H9 (cell line): ENCODE measurements around the gene NUP43. TPM values are rescaled to one million over a fixed set of nuclear protein-coding genes. Genes with fewer than 3 reads are reported as not detected.

Experiments used
- DNase-seq: peaks from one replicate; pipeline ENCODE4 v3.0.0-alpha.2; 2017
- H2AFZ ChIP-seq: one replicate; pipeline ENCODE4 v1.6.1; 2013; ENCODE audit warnings: mild to moderate bottlenecking, low read length, control low read depth, moderate library complexity
- H2AK5ac ChIP-seq: 2 replicates; pipeline ENCODE4 v1.6.1; 2013; ENCODE audit warnings: low read length, control low read depth, mixed read lengths; ENCODE audit not compliant: insufficient read length
- H2BK120ac ChIP-seq: one replicate; pipeline ENCODE4 v1.6.1; 2013; ENCODE audit warnings: low read depth, mild to moderate bottlenecking, low read length, control low read depth, inconsistent platforms; ENCODE audit not compliant: poor library complexity, severe bottlenecking
- H2BK12ac ChIP-seq: 2 replicates; pipeline ENCODE4 v1.6.1; 2013; ENCODE audit warnings: low read length, control low read depth, mixed read lengths, low read depth; ENCODE audit not compliant: insufficient read length
- H2BK15ac ChIP-seq: 2 replicates; pipeline ENCODE4 v1.6.1; 2013; ENCODE audit warnings: low read depth, low read length, control low read depth
- H2BK20ac ChIP-seq: one replicate; pipeline ENCODE4 v1.6.1; 2013; ENCODE audit warnings: low read depth, mild to moderate bottlenecking, low read length, control low read depth, inconsistent platforms; ENCODE audit not compliant: poor library complexity, severe bottlenecking
- H2BK5ac ChIP-seq: 2 replicates; pipeline ENCODE4 v1.6.1; 2013; ENCODE audit warnings: low read length, control low read depth, mixed read lengths; ENCODE audit not compliant: insufficient read length
- H3K14ac ChIP-seq: 2 replicates; pipeline ENCODE4 v1.6.1; 2013; ENCODE audit warnings: low read length, control low read depth; ENCODE audit not compliant: insufficient read depth
- H3K18ac ChIP-seq: 2 replicates; pipeline ENCODE4 v1.6.1; 2013; ENCODE audit warnings: low read depth, mild to moderate bottlenecking, mixed read lengths, low read length, control low read depth; ENCODE audit not compliant: insufficient read length
- H3K23ac ChIP-seq: 2 replicates; pipeline ENCODE4 v1.6.1; 2013; ENCODE audit warnings: low read length, control low read depth, mixed read lengths, low read depth; ENCODE audit not compliant: insufficient read length
- H3K23me2 ChIP-seq: 2 replicates; pipeline ENCODE4 v1.6.1; 2013; ENCODE audit warnings: low read depth, mild to moderate bottlenecking, mixed read lengths, low read length, control low read depth; ENCODE audit not compliant: insufficient read length, poor library complexity, severe bottlenecking
- H3K27ac ChIP-seq: 2 replicates; pipeline ENCODE4 v1.5.1; 2013; ENCODE audit warnings: low read length, control low read depth, mixed read lengths, low read depth; ENCODE audit not compliant: insufficient read length
- H3K27me3 ChIP-seq: 2 replicates; pipeline ENCODE4 v1.6.1; 2013; ENCODE audit warnings: low read length, control low read depth, inconsistent platforms; ENCODE audit not compliant: insufficient read depth
- H3K4ac ChIP-seq: 2 replicates; pipeline ENCODE4 v1.6.1; 2013; ENCODE audit warnings: low read depth, mild to moderate bottlenecking, control low read depth, inconsistent platforms, low read length, moderate library complexity
- H3K4me1 ChIP-seq: 2 replicates; pipeline ENCODE4 v1.6.1; 2013; ENCODE audit warnings: low read length, control low read depth, inconsistent platforms; ENCODE audit not compliant: insufficient read depth
- H3K4me2 ChIP-seq: 2 replicates; pipeline ENCODE4 v1.6.1; 2013; ENCODE audit warnings: low read length, control low read depth, mixed read lengths; ENCODE audit not compliant: insufficient read length, insufficient read depth
- H3K56ac ChIP-seq: 2 replicates; pipeline ENCODE4 v1.6.1; 2013; ENCODE audit warnings: low read depth, mild to moderate bottlenecking, mixed read lengths, low read length, control low read depth; ENCODE audit not compliant: insufficient read length
- H3K79me1 ChIP-seq: 2 replicates; pipeline ENCODE4 v1.6.1; 2013; ENCODE audit warnings: low read depth, mild to moderate bottlenecking, moderate library complexity, low read length, control low read depth, inconsistent platforms; ENCODE audit not compliant: insufficient read depth, poor library complexity, severe bottlenecking
- H3K79me2 ChIP-seq: 2 replicates; pipeline ENCODE4 v1.6.1; 2013; ENCODE audit warnings: low read length, control low read depth, inconsistent platforms; ENCODE audit not compliant: insufficient read depth
- H3K9ac ChIP-seq: 2 replicates; pipeline ENCODE4 v1.6.1; 2013; ENCODE audit warnings: low read length, control low read depth, mixed read lengths; ENCODE audit not compliant: insufficient read length; ENCODE audit errors: extremely low read depth
- H3K9me3 ChIP-seq: one replicate; pipeline ENCODE4 v1.6.1; 2013; ENCODE audit warnings: low read depth, low read length, inconsistent platforms; ENCODE audit not compliant: control insufficient read depth
- H3T11ph ChIP-seq: one replicate; pipeline ENCODE4 v1.6.1; 2013; ENCODE audit warnings: mild to moderate bottlenecking, low read length, control low read depth, inconsistent platforms
- H4K20me1 ChIP-seq: one replicate; pipeline ENCODE4 v1.6.1; 2013; ENCODE audit not compliant: control insufficient read depth, insufficient read length, insufficient read depth
- H4K5ac ChIP-seq: 2 replicates; pipeline ENCODE4 v1.6.1; 2013; ENCODE audit warnings: low read depth, mild to moderate bottlenecking, mixed read lengths, low read length, control low read depth; ENCODE audit not compliant: insufficient read length
- H4K8ac ChIP-seq: replicated peaks from 2 replicates; pipeline ENCODE4 v1.6.1; 2013; ENCODE audit warnings: low read length, control low read depth, mixed read lengths, low read depth; ENCODE audit not compliant: insufficient read length
- H4K91ac ChIP-seq: 2 replicates; pipeline ENCODE4 v1.6.1; 2013; ENCODE audit warnings: low read depth, mild to moderate bottlenecking, moderate library complexity, mixed read lengths, low read length, control low read depth; ENCODE audit not compliant: insufficient read length
- H3K27ac Mint-ChIP-seq, 3 experiments: 2 replicates in 2 of 3; 3 replicates in 1 of 3; pipeline ENCODE4 v1.8.0; 2020 to 2021; ENCODE audit warnings: mixed read lengths in 3 of 3, mild to moderate bottlenecking in 1 of 3, moderate library complexity in 1 of 3
- H3K27me3 Mint-ChIP-seq: 2 replicates; pipeline ENCODE4 v1.8.0; 2021; ENCODE audit warnings: low read depth, mild to moderate bottlenecking, moderate library complexity, mixed read lengths
- H3K36me3 Mint-ChIP-seq, 3 experiments: 2 replicates in 2 of 3; 3 replicates in 1 of 3; pipeline ENCODE4 v1.8.0; 2020 to 2021; ENCODE audit warnings: low read depth in 3 of 3, mixed read lengths in 3 of 3; ENCODE audit not compliant: insufficient read depth in 1 of 3
- H3K4me1 Mint-ChIP-seq, 2 experiments: 2 replicates each; pipeline ENCODE4 v1.8.0; 2020; ENCODE audit warnings: mixed read lengths in 2 of 2
- H3K4me3 Mint-ChIP-seq, 2 experiments: 2 replicates in 1 of 2; 3 replicates in 1 of 2; pipeline ENCODE4 v1.8.0; 2020 to 2021; ENCODE audit warnings: mild to moderate bottlenecking in 2 of 2, mixed read lengths in 2 of 2, moderate library complexity in 1 of 2
- H3K9me3 Mint-ChIP-seq, 2 experiments: 2 replicates in 1 of 2; 3 replicates in 1 of 2; pipeline ENCODE4 v1.8.0; 2020; ENCODE audit warnings: mild to moderate bottlenecking in 2 of 2, mixed read lengths in 2 of 2, moderate library complexity in 1 of 2
- WGBS: extraction: QIAGEN DNeasy Blood & Tissue Kit; methylation state at CpG from one replicate; pipeline ENCODE4 v1.1.7; 2013; ENCODE audit warnings: missing lambda C conversion rate, low lambda C conversion rate, mixed read lengths; ENCODE audit not compliant: insufficient read length; ENCODE audit errors: extremely low coverage; 5-methylcytosine and 5-hydroxymethylcytosine counted together
- total RNA-seq: library from RNA; stranded (reverse); gene quantifications from 2 replicates; pipeline ENCODE4 v1.2.1, GENCODE V29; 2021
- TF ChIP-seq, protein P1 (sequence below): fragments of 200-600 bp; sonication (generic); conservative IDR thresholded peaks from 3 replicates; pipeline ENCODE4 v1.8.0; 2021; ENCODE audit warnings: antibody characterized with exemption, mild to moderate bottlenecking

Gene NUP43
- total RNA-seq, 1 experiment from 2014 or later: 92.1 TPM

DNA sequence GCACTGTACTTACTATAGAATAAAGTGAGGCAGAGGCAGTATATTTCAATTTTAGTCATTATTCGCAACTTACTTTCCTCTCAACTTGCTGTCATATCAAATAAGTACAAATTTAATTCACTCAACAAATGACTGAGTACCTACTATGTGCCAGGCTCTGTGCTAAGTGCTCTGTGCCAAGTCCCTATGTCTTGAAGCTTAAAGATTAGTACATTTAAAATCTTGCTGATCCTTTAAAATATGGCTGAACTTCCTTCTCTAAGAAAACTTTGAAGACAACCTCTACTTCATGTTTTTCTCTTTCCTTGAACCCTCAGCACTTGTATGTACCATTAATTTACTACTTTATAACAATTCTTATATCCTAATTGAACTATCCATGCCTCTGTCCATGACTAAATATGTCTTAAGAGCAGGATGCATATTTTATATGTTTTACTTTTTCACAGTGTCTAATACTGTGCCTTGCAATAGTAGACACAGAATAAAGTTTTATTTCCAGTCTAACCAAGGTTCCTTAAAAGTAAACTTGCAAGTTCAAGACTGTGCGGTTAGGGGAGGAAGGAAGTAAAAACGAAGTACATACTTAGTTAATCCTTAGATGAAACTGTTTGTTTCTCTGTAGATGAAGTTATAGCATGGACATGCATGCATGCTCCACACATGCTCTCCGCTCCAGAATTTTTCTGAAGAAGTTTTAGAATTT lies 18.4 kb downstream of the NUP43 start:
- H4K8ac ChIP-seq: no peak overlapping the region
- no peaks in the 10 kb centered on the region for H3K79me1 ChIP-seq
- no peak overlapping the region for H3K4ac ChIP-seq
- no peak overlapping the region for H2AK5ac ChIP-seq
- Mint-ChIP-seq H3K4me3 (no peak overlapping the region), H3K4me1 (no peaks in the 10 kb centered on the region), H3K27me3 (no peaks in the 10 kb centered on the region), H3K27ac (no peak overlapping the region), H3K9me3 (no peaks in the 10 kb centered on the region), H3K36me3 (peaks cover 10 to 79% (median 51%) of the 10 kb centered on the region in 3 experiments; a peak in 6 of 7 replicates)
- no peak overlapping the region for H3K23ac ChIP-seq
- H2BK20ac ChIP-seq: no peak overlapping the region
- no peak overlapping the region for H2BK120ac ChIP-seq
- no peaks in the 10 kb centered on the region for H4K20me1 ChIP-seq
- TF ChIP-seq, protein P1, sequence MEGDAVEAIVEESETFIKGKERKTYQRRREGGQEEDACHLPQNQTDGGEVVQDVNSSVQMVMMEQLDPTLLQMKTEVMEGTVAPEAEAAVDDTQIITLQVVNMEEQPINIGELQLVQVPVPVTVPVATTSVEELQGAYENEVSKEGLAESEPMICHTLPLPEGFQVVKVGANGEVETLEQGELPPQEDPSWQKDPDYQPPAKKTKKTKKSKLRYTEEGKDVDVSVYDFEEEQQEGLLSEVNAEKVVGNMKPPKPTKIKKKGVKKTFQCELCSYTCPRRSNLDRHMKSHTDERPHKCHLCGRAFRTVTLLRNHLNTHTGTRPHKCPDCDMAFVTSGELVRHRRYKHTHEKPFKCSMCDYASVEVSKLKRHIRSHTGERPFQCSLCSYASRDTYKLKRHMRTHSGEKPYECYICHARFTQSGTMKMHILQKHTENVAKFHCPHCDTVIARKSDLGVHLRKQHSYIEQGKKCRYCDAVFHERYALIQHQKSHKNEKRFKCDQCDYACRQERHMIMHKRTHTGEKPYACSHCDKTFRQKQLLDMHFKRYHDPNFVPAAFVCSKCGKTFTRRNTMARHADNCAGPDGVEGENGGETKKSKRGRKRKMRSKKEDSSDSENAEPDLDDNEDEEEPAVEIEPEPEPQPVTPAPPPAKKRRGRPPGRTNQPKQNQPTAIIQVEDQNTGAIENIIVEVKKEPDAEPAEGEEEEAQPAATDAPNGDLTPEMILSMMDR: no peak
- no peak overlapping the region for H3K18ac ChIP-seq
- no peak overlapping the region for H4K91ac ChIP-seq
- H3K23me2 ChIP-seq: no peaks in the 10 kb centered on the region
- no peaks in the 10 kb centered on the region for H3K9me3 ChIP-seq
- H3K27ac ChIP-seq: no peak overlapping the region
- no peak overlapping the region for H2AFZ ChIP-seq
- no peak overlapping the region for H3K14ac ChIP-seq
- H2BK12ac ChIP-seq: no peak overlapping the region
- H3T11ph ChIP-seq: no peak overlapping the region
- no peak overlapping the region for H3K9ac ChIP-seq
- no peaks in the 10 kb centered on the region for H3K27me3 ChIP-seq
- no peak overlapping the region for H2BK5ac ChIP-seq
- no peak overlapping the region for H3K56ac ChIP-seq
- no CpG with 5 or more reads among the region's 4 CpGs for WGBS
- H3K4me2 ChIP-seq: no peak overlapping the region
- H3K79me2 ChIP-seq: no peaks in the 10 kb centered on the region
- H4K5ac ChIP-seq: no peak overlapping the region
- no peaks in the 10 kb centered on the region for H3K4me1 ChIP-seq
- no peak overlapping the region for H2BK15ac ChIP-seq
- DNase-seq: no peak
